Measurements from ENCODE around the gene PLOD3. TPM values are rescaled to one million over a fixed set of nuclear protein-coding genes. Genes with fewer than 3 reads are reported as not detected.
"Not testable (repeated sequence)": the region's sequence is repeated elsewhere in the genome, so short reads cannot be mapped to it uniquely, and the experiment has no call there.

Gene PLOD3
- total RNA-seq (10 to 100 TPM; 39.0 to 44.7 TPM), total RNA-seq (35.4 to 53.8 reads per million in 2 donors)

- ATAC-seq: peak; percentile 79
- DNase-seq: peak; percentile 89 to 91 (median 91)
- peak within 1 kb of the TSS; percentile 92 for H3K4me3 Mint-ChIP-seq
- no peaks in the 10 kb centered on the region for H3K36me3 Mint-ChIP-seq (ENCODE audit: low read depth)
- H3K9me3 ChIP-seq (ENCODE audit: control insufficient read depth, low read length, poor library complexity, severe bottlenecking): no peaks in the 10 kb centered on the region
- peak within 1 kb of the TSS; percentile 96 for H3K27ac Mint-ChIP-seq
- H3K27me3 Mint-ChIP-seq: no peaks in the 10 kb centered on the region
- peaks cover 32% of the 10 kb centered on the region for H3K4me1 Mint-ChIP-seq
Measured at GRCh38 chr7:101217388-101218235, at the start of gene PLOD3, which contains the start of gene ZNHIT1. TSS of gene PLOD3 (minus strand) at chr7:101217581. CDS start at chr7:101217274, 307 bp downstream. TSS of gene ZNHIT1 (plus strand) at chr7:101218165. CDS start at chr7:101218196, 31 bp downstream.

GRCh38 chr7:101265622-101266516, 48.5 kb upstream of the PLOD3 start:
- Mint-ChIP-seq H3K27me3 (peaks cover 25% of the 10 kb centered on the region), H3K36me3 (ENCODE audit: low read depth) (no peaks in the 10 kb centered on the region), H3K4me1 (no peaks in the 10 kb centered on the region), H3K4me3 (no peak overlapping the region), H3K27ac (no peak overlapping the region)
- no peaks in the 10 kb centered on the region for H3K9me3 ChIP-seq (ENCODE audit: control insufficient read depth, low read length, poor library complexity, severe bottlenecking)
- DNase-seq: no peak
- ATAC-seq: no peak

- not testable (repeated sequence) for DNase-seq; H3K4me1 Mint-ChIP-seq; H3K9me3 ChIP-seq (ENCODE audit: control insufficient read depth, low read length, poor library complexity, severe bottlenecking); H3K36me3 Mint-ChIP-seq (ENCODE audit: low read depth); H3K27ac Mint-ChIP-seq; ATAC-seq; H3K4me3 Mint-ChIP-seq
- H3K27me3 Mint-ChIP-seq: peaks cover 18% of the 10 kb centered on the region
Measured at GRCh38 chr7:101264102-101264706, 46.8 kb upstream of the PLOD3 start.

- peaks cover 3% of the 10 kb centered on the region for H3K4me1 Mint-ChIP-seq
- H3K27ac Mint-ChIP-seq: no peak overlapping the region
- ATAC-seq (no peak), DNase-seq (no peak)
- H3K9me3 ChIP-seq (ENCODE audit: control insufficient read depth, low read length, poor library complexity, severe bottlenecking): no peaks in the 10 kb centered on the region
- H3K27me3 Mint-ChIP-seq: peaks cover 16% of the 10 kb centered on the region
- H3K4me3 Mint-ChIP-seq: no peak overlapping the region
- no peaks in the 10 kb centered on the region for H3K36me3 Mint-ChIP-seq (ENCODE audit: low read depth)
Measured at GRCh38 chr7:101258243-101258731, 40.9 kb upstream of the PLOD3 start.

GRCh38 chr7:101255796-101256195, 38.4 kb upstream of the PLOD3 start:
- H3K4me1 Mint-ChIP-seq: peaks cover 14% of the 10 kb centered on the region
- H3K36me3 Mint-ChIP-seq (ENCODE audit: low read depth): peaks cover 5% of the 10 kb centered on the region

GRCh38 chr7:101253199-101253598, 35.8 kb upstream of the PLOD3 start:
- H3K9me3 ChIP-seq (ENCODE audit: control insufficient read depth, low read length, poor library complexity, severe bottlenecking); H3K27me3 Mint-ChIP-seq; H3K36me3 Mint-ChIP-seq (ENCODE audit: low read depth); DNase-seq; ATAC-seq; H3K27ac Mint-ChIP-seq: not testable (repeated sequence)
- Mint-ChIP-seq H3K4me3 (peak overlapping the region; percentile 25), H3K4me1 (peaks cover 22% of the 10 kb centered on the region)

More at GRCh38 chr7:101255796-101256195, 38.4 kb upstream of the PLOD3 start:
- Mint-ChIP-seq H3K27ac (peak overlapping the region; percentile 3), H3K27me3 (peaks cover 8% of the 10 kb centered on the region), H3K4me3 (no peak overlapping the region)
- H3K9me3 ChIP-seq (ENCODE audit: control insufficient read depth, low read length, poor library complexity, severe bottlenecking): no peaks in the 10 kb centered on the region
- DNase-seq (no peak), ATAC-seq (no peak)

- no peaks in the 10 kb centered on the region for H3K9me3 ChIP-seq (ENCODE audit: control insufficient read depth, low read length, poor library complexity, severe bottlenecking)
- H3K36me3 Mint-ChIP-seq (ENCODE audit: low read depth): peaks cover 5% of the 10 kb centered on the region
- DNase-seq: peak; percentile 96 to 99 (median 96)
- H3K27ac Mint-ChIP-seq: peak overlapping the region; percentile 99
- ATAC-seq: peak; percentile 99
- H3K4me3 Mint-ChIP-seq: peak overlapping the region; percentile 99
- peaks cover 25% of the 10 kb centered on the region for H3K4me1 Mint-ChIP-seq
- H3K27me3 Mint-ChIP-seq: peaks cover 8% of the 10 kb centered on the region
Measured at GRCh38 chr7:101251871-101252659, 34.7 kb upstream of the PLOD3 start.

GRCh38 chr7:101250324-101250723, 32.9 kb upstream of the PLOD3 start:
- Mint-ChIP-seq H3K36me3 (ENCODE audit: low read depth) (peaks cover 5% of the 10 kb centered on the region), H3K4me3 (peak overlapping the region; percentile 99), H3K27me3 (peaks cover 8% of the 10 kb centered on the region), H3K4me1 (peaks cover 25% of the 10 kb centered on the region), H3K27ac (no peak overlapping the region)
- DNase-seq: no peak
- no peaks in the 10 kb centered on the region for H3K9me3 ChIP-seq (ENCODE audit: control insufficient read depth, low read length, poor library complexity, severe bottlenecking)
- ATAC-seq: no peak

- ATAC-seq (no peak), DNase-seq (no peak)
- H3K27ac Mint-ChIP-seq: no peak overlapping the region
- H3K4me3 Mint-ChIP-seq: no peak overlapping the region
- peaks cover 37% of the 10 kb centered on the region for H3K4me1 Mint-ChIP-seq
- H3K9me3 ChIP-seq (ENCODE audit: control insufficient read depth, low read length, poor library complexity, severe bottlenecking): no peaks in the 10 kb centered on the region
- H3K36me3 Mint-ChIP-seq (ENCODE audit: low read depth): peaks cover 8% of the 10 kb centered on the region
- H3K27me3 Mint-ChIP-seq: no peaks in the 10 kb centered on the region
Measured at GRCh38 chr7:101248276-101248675, 30.9 kb upstream of the PLOD3 start.

GRCh38 chr7:101245147-101245668, 27.8 kb upstream of the PLOD3 start:
- H3K27ac Mint-ChIP-seq: peak overlapping the region; percentile 92
- H3K27me3 Mint-ChIP-seq: no peaks in the 10 kb centered on the region
- peak overlapping the region; percentile 94 for H3K4me3 Mint-ChIP-seq
- no peak for DNase-seq
- H3K36me3 Mint-ChIP-seq (ENCODE audit: low read depth): peaks cover 2% of the 10 kb centered on the region
- H3K9me3 ChIP-seq (ENCODE audit: control insufficient read depth, low read length, poor library complexity, severe bottlenecking): no peaks in the 10 kb centered on the region
- no peak for ATAC-seq
- peaks cover 22% of the 10 kb centered on the region for H3K4me1 Mint-ChIP-seq

- DNase-seq (peak; percentile 86 to 92 (median 87)), ATAC-seq (peak; percentile 96)
- H3K27ac Mint-ChIP-seq: peak within 1 kb of the TSS; percentile 92
- H3K36me3 Mint-ChIP-seq (ENCODE audit: low read depth): peaks cover 2% of the 10 kb centered on the region
- H3K4me1 Mint-ChIP-seq: peaks cover 19% of the 10 kb centered on the region
- H3K4me3 Mint-ChIP-seq: peak within 1 kb of the TSS; percentile 94
- H3K27me3 Mint-ChIP-seq: no peaks in the 10 kb centered on the region
- H3K9me3 ChIP-seq (ENCODE audit: control insufficient read depth, low read length, poor library complexity, severe bottlenecking): no peaks in the 10 kb centered on the region
Measured at GRCh38 chr7:101244375-101245146, 27.2 kb upstream of the PLOD3 start, which contains the start of gene FIS1. TSS of gene FIS1 (minus strand) at chr7:101245081. CDS start at chr7:101245004, 77 bp downstream.
